SK-N-SH treated with all-trans-retinoic acid at 6 μM for 48 hours (cell line): ENCODE measurements around the gene PPP2R2C.

Experiments used
- BACH2 ChIP-seq: fragments of 250-450 bp; sonication (Bioruptor Pico); IDR thresholded peaks from 2 replicates; pipeline ENCODE4 v1.9.0; 2021; ENCODE audit warnings: mild to moderate bottlenecking, borderline replicate concordance
- CREB5 ChIP-seq: fragments of 250-450 bp; sonication (Bioruptor Pico); IDR thresholded peaks from 2 replicates; pipeline ENCODE4 v1.5.1; 2020; ENCODE audit warnings: low read depth, mild to moderate bottlenecking, moderate library complexity
- CSDC2 ChIP-seq: fragments of 250-450 bp; sonication (Bioruptor Pico); IDR thresholded peaks from 2 replicates; pipeline ENCODE4 v1.5.0; 2020; ENCODE audit warnings: mild to moderate bottlenecking, moderate library complexity
- CSRNP3 ChIP-seq: fragments of 250-450 bp; sonication (Bioruptor Pico); IDR thresholded peaks from 2 replicates; pipeline ENCODE4 v1.5.1; 2021; ENCODE audit warnings: mild to moderate bottlenecking, moderate library complexity
- ESRRG ChIP-seq: fragments of 250-450 bp; sonication (Bioruptor Pico); IDR thresholded peaks from 2 replicates; pipeline ENCODE4 v1.6.1; 2021; ENCODE audit warnings: mild to moderate bottlenecking
- GLIS3 ChIP-seq: fragments of 250-450 bp; sonication (Bioruptor Pico); IDR thresholded peaks from 2 replicates; pipeline ENCODE4 v1.5.0; 2020; ENCODE audit warnings: mild to moderate bottlenecking, moderate library complexity
- PATZ1 ChIP-seq: fragments of 250-450 bp; sonication (Bioruptor Pico); IDR thresholded peaks from 2 replicates; pipeline ENCODE4 v1.8.0; 2020; ENCODE audit warnings: mild to moderate bottlenecking, moderate library complexity, borderline replicate concordance
- PPARA ChIP-seq: fragments of 250-450 bp; sonication (Bioruptor Pico); IDR thresholded peaks from 2 replicates; pipeline ENCODE4 v1.5.0; 2020; ENCODE audit warnings: mild to moderate bottlenecking, borderline replicate concordance
- RARB ChIP-seq: fragments of 250-450 bp; sonication (Bioruptor Pico); IDR thresholded peaks from 2 replicates; pipeline ENCODE4 v1.8.0; 2021; ENCODE audit warnings: mild to moderate bottlenecking, moderate library complexity
- SNAI2 ChIP-seq: fragments of 250-450 bp; sonication (Bioruptor Pico); IDR thresholded peaks from 2 replicates; pipeline ENCODE4 v1.5.0; 2020; ENCODE audit warnings: mild to moderate bottlenecking, moderate library complexity
- TOX ChIP-seq: fragments of 250-450 bp; sonication (Bioruptor Pico); IDR thresholded peaks from 2 replicates; pipeline ENCODE4 v1.8.0; 2021; ENCODE audit warnings: mild to moderate bottlenecking, moderate library complexity, borderline replicate concordance
- TSHZ2 ChIP-seq: fragments of 250-450 bp; sonication (Bioruptor Pico); IDR thresholded peaks from 2 replicates; pipeline ENCODE4 v1.5.0; 2020; ENCODE audit warnings: mild to moderate bottlenecking, moderate library complexity
- ZFP3 ChIP-seq: fragments of 250-450 bp; sonication (Bioruptor Pico); IDR thresholded peaks from 2 replicates; pipeline ENCODE4 v1.5.0; 2020; ENCODE audit warnings: mild to moderate bottlenecking, moderate library complexity
- ZFP30 ChIP-seq: fragments of 450-650 bp; formaldehyde crosslinking; IDR thresholded peaks from 2 replicates; pipeline ENCODE4 v1.5.0; 2022; ENCODE audit warnings: mild to moderate bottlenecking, moderate library complexity

- TF ChIP-seq PPARA (no peak), RARB (no peak), CSDC2 (CRISPR knock-in tag) (no peak), ZFP30 (no peak), PATZ1 (CRISPR knock-in tag) (no peak), CREB5 (CRISPR knock-in tag) (no peak), TOX (CRISPR knock-in tag) (no peak), CSRNP3 (CRISPR knock-in tag) (no peak), TSHZ2 (CRISPR knock-in tag) (no peak), ZFP3 (no peak), ESRRG (CRISPR knock-in tag) (no peak), GLIS3 (CRISPR knock-in tag) (no peak), SNAI2 (no peak), BACH2 (CRISPR knock-in tag) (no peak)
These were observed 116.3 kb downstream of the PPP2R2C start for GRCh38 chr4:6356076-6356560.
